ENCODE results near the gene NACC2.

NACC2 gene

GRCh38 chr9:136095070-136096058 is at the start of gene NACC2:
TSS of gene NACC2 (minus strand) at chr9:136095289. CDS start at chr9:136050521, 44,768 bp downstream.
- peak in 1 of 2 experiments; percentile 48 for DNase-seq

DNA sequence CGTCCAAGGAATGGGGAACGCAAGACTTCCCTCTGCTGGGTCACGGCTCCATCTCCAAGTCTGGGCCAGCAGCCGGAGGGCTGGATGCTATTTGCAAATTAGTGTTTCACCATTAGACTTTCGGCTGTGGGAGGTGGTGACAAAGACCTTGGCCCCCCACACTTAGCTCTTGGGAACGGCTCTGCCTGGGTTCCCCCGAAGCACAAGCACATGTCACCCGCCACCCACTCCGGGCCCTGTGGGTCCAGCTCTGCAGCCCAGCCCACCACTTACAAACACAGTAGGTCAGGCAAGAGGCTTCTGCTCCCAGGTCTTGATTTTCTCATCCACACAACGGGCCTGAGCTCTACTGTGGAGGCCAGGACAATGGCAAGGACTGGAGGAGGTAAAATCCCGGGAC is 49.4 kb upstream of the NACC2 start:
- DNase-seq, result no peak

DNA sequence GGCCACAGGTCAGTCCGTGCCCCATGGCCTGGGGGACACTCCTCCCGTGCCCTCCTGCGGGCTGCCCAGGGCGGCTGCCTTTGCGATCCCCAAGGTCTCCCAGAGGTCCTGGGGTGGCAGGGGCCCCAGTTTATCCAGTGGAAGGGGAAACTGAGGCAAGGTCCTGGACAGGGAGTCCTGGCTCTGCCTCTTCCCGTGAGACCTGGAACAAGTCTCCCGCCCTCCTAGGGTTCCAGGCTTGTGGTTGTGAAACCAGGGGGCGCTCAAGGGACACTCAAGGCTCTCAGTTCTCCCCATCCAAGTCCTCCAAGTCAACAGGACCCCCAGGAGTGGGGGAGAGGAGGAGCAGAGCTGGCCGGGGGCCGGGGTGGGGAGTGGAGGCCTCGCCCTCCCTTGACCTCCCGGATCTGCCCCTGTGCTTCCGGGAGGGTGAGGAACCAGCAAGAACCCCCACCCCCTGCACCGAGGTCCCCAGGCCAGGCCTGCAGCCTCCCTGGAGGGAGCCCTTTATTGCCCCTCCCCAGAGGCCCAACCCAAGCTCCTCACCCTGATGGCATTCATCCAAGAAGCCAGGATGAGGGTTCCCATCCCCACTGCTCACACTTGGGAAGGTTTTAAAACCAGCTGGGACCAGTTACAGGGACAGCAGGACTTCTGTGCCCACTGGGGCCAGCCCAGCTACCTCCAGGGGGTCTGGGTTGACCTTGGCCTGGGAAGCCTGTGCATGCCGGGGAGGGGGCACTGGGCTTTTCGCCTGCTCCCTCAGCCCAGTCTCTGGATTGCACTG is 48.3 kb upstream of the NACC2 start:
- DNase-seq, result peak in 1 of 2 experiments; percentile 23

GRCh38 chr9:136142859-136143214 is 47.7 kb upstream of the NACC2 start:
- DNase-seq, result no peak

DNA sequence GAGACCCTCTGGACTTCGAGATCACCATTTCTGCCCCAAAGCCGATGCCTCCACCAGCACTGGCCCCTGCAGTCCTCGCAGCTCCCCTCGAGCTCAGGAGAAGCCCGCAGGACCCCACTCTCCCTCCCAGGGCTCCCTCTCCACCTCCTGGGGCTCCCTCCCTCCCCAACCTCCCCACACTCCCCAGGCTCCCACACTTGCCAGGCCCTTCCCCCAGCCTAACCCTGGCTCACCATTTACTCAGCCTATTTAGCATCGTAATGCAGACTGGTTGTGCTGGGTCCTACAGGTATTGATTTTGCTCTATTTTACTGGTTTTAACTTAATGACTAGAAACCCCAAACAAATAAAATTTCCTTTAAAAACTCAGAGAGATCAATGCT is 47.3 kb upstream of the NACC2 start:
- DNase-seq, result no peak

DNA sequence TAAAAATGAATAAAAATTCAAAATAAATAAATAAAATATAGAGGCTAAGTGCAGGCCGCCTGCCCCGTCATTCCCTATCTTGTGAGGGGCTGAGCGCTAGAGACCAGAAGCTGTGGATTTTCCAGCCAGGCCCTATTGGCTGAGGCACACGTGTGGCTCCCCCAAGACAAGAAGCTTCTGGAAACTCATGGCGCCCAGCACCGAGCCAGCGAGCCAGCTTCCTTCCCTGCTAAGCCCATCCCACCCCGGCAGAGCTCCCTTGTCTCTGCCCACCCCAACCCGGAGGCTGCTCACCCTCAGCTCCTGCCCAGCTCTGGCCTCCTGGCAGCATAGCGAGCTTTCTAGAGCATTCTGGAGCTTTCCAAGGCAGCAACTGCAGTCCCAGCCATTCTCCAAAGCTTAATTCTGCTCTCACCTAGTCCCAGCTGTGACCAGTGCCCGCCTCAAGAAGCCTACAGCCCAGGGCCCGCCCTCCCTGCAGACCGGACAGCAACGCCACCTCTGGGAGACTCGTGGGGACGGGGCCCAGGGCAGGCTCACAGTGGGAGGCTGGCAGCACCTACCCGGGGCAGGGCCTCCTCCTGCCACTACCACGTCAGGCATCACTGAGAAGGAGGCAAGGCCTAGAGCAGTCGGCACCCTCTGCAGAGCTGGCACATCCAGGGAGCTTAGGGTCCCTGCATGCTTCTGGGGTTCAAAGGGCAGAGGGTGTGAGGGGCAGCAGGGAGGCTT is 46.8 kb upstream of the NACC2 start:
- DNase-seq, result no peak

- no peak for DNase-seq
These were observed 45.9 kb upstream of the NACC2 start for GRCh38 chr9:136140966-136141365.

GRCh38 chr9:136140046-136140445 is 45.0 kb upstream of the NACC2 start:
- no peak for DNase-seq

DNA sequence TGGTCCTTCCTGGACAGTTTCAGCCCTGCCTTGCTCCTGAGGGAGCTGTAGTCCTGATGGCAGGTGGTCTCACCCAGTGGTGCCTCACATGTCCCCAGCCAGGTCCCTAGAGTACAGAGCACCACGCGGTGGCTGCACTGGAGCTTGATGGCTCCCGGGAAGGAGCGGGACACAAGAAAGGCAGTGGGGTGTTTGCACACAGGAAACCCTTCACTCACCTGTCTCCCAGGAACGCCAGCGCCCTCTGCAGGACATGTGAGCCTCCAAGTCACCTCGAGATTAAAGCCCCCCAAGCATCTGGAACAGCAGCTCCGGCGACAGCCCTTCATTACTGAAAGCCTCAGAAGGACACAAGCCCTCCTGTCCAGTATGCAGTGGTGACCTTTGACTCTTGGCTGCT is 43.5 kb upstream of the NACC2 start:
- peak in 1 of 2 experiments; percentile 17 for DNase-seq

- no peak for DNase-seq
These were observed 42.5 kb upstream of the NACC2 start for GRCh38 chr9:136137321-136138265.

- no peak for DNase-seq
These were observed 41.2 kb upstream of the NACC2 start for GRCh38 chr9:136136127-136136925.

DNA sequence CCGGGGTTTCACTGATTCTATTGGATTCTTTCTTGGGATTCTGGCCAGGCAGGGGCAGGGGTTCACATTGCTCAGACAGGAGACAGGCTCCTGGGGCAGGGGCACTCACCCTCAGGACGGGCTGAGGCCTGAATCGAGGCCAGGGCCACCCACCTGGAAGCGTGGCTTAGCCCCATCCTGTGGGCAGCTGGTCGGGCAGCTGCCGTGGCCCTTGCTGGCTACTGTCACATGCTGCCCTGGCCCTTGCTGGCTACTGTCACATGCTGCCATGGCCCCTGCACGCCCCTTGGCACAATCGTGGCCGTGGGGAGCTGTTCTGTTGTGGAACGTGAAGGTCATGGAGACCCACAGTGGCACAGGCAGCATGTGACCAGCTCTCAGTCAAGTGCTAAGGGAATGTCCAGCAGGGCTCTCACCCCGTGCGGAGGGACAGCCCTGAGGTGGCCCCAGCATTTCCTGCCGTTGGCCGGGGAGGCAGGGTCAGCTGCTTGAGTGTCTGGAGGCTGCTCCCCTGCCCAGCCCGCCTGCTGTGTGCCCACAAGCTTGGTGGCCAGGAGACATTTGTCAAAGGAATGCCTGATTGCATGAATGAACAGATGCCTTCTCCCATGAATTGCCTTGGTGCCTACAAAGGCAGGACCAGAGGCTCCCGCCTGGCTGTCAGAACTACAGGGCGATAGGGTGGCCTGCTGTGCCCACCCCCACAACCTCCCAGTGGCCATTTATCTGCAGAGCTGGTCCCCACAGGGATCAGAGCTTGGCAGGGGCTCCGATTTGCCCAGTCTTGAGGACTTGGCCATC is 40.4 kb upstream of the NACC2 start:
- DNase-seq, result no peak

DNA sequence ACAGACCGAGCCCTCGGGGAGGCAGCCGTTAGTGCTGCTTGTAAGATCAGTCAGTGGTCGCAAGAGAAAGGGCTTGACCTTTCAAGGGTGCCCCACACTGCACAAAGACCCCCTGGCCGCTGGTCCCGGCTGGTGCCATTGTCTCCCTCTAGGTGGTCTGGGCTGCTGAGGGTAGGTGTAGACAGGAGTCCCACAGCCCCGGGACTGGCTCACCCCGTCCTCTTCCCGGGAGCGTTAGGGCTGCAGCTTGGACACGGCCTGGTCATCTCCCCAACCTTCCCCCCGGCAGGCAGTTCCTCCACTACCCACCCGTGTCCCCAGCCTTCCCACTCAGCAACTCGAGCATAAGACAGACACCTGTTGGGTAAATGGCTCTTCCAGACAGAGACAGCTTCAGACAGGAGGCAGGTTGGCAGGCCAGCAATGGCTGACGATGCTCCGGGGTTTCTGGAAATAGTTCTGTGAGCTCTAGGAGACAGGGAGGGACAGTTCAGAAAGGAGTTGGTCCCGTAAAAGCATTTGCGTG is 38.9 kb upstream of the NACC2 start:
- DNase-seq, result no peak

GRCh38 chr9:136133191-136133958 is 38.3 kb upstream of the NACC2 start:
- DNase-seq, result no peak

- DNase-seq, result no peak
These were observed 37.5 kb upstream of the NACC2 start for GRCh38 chr9:136132512-136133050.

DNA sequence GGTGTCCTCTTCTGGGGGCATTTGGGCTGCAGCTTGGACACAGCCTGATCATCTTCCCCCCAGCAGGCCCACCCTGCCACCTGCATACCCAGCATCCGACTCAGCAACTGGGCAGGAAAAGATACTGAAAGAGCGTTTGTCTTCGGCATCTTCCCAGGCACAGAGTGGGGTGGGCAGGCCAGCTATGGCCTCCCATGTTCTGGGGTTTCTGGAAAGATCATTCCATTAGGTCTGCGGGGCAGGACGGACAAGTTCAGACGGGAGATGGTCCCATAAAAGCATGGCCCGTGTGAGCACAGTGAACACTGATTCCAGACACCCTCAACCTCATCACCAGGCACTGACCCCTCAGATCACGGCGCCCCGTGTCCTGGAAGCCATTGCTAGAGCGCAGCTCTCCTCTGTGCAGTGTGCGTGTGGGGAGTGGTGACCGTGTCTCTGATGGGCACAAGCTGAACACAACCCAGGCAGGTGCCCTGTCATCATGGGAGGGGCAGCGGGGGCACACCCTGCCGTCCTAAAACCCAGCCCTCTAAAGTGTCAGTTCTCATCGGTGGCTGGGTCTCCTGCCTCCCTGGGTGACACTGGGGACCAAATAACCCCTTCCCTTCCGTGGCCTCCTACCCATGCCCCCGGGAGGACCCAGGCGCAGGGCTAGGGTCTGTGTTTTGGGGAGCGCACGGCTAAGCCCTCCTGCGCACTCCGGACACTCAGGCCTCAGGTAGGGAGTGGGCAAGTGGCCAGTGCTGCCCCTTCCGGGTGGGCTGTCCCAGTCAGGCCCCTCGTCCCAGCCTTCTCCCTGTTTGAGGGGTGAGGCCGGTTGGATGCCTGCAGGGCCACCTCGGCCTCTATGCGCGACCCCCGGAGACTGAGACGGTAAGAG is 36.8 kb upstream of the NACC2 start:
- no peak for DNase-seq

DNA sequence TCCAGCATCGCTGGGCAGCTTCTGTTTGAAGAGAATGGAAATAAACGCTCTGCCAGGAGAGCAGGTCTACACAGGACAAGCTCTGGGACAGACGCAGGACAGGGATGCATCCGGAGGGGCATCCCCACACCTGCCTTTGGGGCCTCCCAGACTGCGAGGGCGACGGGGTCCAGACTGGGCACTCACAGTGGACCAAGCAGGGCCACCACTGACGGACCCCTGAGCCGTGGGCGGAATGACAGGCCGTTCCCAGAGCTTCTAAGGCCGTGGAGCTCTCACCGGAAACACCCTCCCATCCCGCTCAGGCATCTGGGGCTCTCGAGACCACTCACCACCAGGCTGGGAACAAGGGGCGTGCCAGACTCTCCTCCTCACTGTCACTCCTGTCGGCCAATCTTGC is 34.1 kb upstream of the NACC2 start:
- DNase-seq, result no peak

GRCh38 chr9:136128436-136128835 is 33.3 kb upstream of the NACC2 start:
- no peak for DNase-seq

All from SW 1271 (cell line).